GM12801 (cell line): ENCODE measurements around the gene RNF212.

Source experiments
- CTCF ChIP-seq: IDR thresholded peaks from one replicate; pipeline ENCODE4 v1.5.1; 2011; ENCODE audit warnings: control low read depth; ENCODE audit not compliant: insufficient read length; ENCODE audit errors: extremely low read depth

Gene RNF212

GRCh38 chr4:1093391-1094335, 19.7 kb downstream of the RNF212 start:
- TF ChIP-seq CTCF = no peak

- TF ChIP-seq CTCF = no peak
Observed at GRCh38 chr4:1092983-1093361, 20.4 kb downstream of the RNF212 start.

GRCh38 chr4:1092026-1092982, 21.1 kb downstream of the RNF212 start:
- TF ChIP-seq CTCF = no peak

GRCh38 chr4:1091561-1091995, 21.8 kb downstream of the RNF212 start:
- no peak for TF ChIP-seq CTCF

- TF ChIP-seq CTCF = no peak
Observed at GRCh38 chr4:1090465-1091440, 22.6 kb downstream of the RNF212 start.

GRCh38 chr4:1090036-1090435, 23.3 kb downstream of the RNF212 start:
- TF ChIP-seq CTCF = no peak

GRCh38 chr4:1087371-1087770, 26.0 kb downstream of the RNF212 start:
- TF ChIP-seq CTCF = no peak
